CD4-positive, alpha-beta T cell treated with Interleukin-10 for 1 hour (primary cell): Measurements from ENCODE around the gene ZP1.
"Not testable (repeated sequence)": the region's sequence is repeated elsewhere in the genome, so short reads cannot be mapped to it uniquely, and the experiment has no call there.

Experiments used
- DNase-seq: peaks from one replicate; pipeline ENCODE4 v3.0.0-alpha.2; 2020

The ZP1 gene

DNA sequence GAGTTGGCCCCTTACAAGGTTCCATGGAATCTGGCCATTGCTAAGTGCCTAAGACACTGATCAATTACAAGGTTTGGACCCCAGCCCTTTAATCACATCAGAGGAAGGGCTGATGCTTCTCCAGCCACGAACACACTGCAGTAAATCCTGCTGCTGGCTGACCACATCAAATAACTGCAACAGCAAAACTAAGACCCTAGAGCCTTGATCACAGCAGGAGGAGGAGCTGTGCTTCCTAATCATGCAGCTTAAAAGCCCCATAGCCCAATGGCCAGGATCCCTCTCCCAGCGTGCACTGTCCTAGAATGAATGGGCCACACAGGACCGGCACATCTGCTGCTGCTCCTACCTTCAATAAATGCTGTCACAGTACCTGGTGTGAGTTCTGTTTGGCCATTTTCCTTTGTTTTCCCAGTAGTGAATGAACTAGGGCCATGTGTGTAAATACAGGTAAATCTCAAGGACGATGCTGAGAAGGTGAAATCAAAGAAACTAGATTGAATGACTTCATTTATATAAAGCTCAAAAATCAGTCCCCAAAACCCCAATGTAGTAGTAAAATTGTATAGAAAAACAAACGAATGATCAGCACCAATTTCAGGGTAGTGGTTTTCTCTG is 12.7 kb downstream of the ZP1 start:
- no peak for DNase-seq

GRCh38 chr11:60880643-60881282 is 13.4 kb downstream of the ZP1 start:
- no peak for DNase-seq

DNA sequence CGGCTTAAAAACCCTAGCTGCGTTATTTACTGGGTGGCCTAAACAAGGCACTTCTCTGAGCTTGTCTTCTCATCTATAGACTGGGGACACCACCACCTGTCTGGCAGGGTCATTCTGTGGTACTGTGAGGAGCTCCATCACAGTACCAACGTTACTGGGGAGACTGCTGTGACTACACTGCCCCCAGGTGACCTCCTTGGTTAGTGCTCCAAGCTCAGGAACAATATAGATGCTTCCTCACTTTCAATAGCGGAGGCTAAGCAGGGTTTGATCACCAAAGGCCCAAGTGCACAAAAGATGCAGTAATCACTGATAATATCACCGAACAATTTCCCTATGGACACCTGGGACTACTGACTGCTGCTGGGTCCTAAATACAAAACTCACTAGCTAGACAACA is 20.2 kb downstream of the ZP1 start:
- peak; percentile 46 for DNase-seq

DNA sequence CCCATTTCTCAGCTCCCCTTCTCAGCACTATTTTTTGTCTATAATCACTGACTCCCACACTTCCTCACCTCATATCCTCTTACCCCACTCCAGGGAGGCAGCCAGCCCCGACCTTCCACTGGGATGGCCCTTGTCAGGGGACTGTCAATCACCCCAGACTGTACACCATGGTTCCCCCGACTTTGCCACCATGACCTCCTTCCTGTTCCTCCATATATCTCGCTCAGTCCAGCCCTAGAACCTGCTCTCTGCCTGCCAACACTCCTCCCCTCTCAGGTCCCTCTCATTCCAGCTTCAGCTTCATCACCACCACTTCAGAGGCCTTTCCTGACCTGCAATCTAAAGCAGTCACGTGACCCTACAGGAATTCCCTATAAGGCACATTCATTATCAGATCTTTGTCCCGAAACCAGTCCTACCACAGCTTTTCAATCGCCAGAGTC is 22.5 kb downstream of the ZP1 start:
- DNase-seq = no peak

- DNase-seq = no peak
Observed at GRCh38 chr11:60890696-60891095, 23.4 kb downstream of the ZP1 start.

DNA sequence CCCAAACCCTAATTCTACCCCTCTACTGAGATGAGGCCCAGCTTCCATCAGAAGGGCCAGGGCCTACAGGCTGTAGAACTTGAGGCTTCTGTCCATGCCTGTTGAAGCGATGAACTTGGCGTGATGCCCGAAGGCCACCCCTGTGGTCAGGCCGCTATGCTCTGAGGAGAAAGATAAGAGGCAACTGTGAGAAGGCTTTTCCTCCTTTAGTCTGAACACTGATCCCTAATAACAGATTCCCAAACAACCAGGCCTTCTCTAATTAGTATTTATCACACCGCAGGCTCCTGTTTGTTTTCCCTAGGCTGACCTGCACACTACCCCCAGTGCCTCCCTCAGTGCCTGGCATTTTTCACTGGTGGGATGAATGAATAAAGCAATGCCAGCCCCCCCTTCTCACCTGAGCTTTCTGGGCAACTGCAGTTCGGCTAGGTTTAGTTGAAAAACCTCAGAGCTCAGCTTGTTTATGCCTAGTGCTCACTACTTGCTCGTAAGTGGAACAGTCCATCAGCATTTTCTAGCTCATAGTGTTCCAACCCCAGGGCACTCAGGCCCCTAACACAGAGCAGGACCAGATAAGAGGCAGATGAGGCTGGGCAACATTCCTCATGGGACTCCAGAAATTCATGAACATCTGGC is 23.9 kb downstream of the ZP1 start:
- DNase-seq = no peak

DNA sequence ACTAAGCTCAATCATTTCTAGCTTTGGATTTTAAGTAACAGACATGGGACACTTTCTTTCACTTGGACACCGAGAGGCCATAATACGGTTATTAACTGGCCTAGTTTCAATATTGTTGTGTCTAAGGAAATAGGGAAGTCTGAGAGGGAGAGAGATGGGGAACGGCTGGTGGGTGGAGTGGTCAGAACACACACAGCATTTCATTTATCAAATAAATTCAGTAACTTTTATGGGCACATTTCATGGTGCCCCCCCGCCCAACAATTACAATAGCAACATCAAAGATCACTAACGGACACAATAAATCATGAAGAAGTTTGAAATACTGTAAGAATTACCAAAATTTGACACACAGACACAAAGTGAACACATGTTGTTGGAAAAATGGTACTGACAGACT is 28.3 kb downstream of the ZP1 start:
- no peak for DNase-seq

DNA sequence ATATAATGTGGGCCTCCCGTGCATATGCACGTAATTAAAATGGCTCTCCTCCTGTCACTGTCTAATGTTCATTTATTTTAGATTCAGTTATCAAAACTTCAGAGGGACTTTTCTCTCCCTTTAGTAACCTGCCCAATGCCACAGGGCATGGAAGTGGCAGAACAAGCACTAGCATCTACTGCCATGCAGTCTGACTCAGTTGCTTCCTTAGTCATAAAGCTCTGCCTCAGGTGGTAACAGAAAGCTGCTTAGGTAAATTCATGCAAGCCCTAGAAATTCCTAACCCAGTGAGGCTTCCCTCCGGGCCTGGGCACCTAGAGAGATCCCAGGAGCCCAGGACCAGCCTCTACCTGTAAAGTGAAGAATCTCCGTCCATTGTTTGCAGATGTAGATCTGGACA is 30.2 kb downstream of the ZP1 start:
- no peak for DNase-seq

GRCh38 chr11:60899046-60899936 is 31.9 kb downstream of the ZP1 start:
- DNase-seq = peak; percentile 58

DNA sequence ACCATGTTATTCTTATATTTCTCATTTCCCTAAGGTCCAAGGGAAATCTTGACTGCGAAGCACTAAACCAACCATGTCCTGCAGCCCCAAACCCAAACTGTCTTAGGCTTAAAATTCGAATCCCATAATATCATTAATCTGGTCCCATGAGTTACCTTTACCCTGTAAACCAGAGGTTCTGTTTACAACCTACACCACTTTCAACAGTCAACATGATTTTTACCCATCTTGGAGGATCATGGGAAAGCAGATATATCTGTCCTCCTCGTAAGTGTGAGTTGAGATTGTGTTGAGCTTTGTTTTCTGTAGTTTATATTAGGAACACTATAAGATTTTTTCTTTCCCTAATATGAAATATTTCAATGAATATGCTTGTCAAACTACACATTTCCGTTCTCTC is 32.6 kb downstream of the ZP1 start:
- no peak for DNase-seq

DNA sequence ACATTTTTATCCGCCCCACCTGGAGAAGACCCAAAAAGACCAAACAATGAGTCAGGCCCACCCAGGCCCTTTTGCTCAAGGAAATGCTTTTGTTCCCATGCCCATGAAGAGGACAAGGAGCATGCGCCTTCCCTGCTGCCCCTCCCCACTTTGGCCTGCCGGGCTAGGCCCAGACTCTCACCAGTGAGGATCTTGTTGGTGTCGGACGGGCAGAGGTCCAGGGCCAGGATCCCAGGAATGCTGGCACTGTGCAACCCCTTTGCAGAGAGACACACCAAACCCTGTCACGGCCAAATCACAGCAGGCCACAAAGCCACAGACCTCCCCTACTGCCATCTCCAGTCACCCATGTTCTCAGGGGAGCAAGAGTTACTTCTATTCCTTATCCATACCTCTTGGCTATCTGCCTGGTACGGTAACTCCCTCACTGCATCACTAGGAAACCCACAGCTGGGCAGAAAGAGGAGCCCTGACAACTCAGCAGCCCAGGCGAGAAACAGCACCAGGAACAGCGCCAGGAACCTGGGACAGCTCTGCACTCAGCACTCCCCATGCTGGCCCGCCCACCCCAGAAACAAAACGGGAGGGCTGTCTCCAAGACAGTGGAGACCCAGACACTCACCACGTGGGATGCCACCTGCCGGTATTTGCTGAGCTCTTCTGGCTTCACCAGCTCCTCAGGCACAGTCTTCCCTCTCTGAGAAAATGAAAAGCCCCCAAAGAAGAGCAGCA is 33.5 kb downstream of the ZP1 start:
- DNase-seq = no peak

GRCh38 chr11:60902625-60903024 is 35.3 kb downstream of the ZP1 start:
- no peak for DNase-seq

DNA sequence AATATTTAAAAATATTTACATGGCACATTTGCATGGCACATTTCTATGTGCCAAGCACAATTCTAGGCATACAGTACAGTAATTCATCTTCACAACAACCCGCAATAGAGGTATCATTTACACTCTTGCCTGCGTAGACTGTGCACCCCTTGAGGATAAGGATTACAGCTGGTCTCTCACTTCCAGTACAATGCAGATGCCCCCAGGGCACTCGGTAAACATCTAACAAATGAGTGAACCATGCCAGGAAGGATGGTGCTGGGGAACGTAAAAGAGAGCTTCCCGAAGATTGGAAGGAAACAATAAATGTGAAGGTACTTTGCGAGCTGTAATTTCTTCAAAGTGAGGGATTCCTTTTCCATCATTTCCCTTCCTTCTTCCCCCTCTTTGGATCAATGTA is 37.7 kb downstream of the ZP1 start:
- no peak for DNase-seq

DNA sequence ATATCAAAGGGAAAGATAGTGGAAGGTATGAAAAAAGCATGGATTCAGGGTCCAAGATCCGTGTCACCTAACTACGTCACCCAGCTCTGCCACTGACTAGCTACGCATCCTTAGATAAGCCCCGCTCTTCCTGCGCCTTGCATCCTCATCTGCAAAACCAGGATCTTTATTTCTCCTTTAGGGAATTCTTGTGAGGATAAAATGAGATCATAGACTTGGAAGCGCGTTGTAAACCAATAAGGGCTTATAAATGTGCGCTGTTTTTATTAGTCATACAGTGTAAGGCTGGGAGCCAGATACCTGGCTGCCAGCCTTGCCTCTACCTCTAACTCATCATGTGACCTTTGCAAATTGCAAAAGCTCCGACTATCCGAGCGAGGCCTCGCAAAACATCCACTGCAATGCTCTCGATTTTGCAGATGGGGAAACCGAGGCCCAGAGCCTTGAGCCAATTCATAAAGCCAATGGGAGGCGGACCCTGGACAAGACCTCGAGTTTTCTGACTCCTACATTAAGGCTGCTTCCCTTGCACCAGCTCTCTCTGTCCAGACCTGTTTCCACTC is 38.3 kb downstream of the ZP1 start:
- DNase-seq = peak; percentile 19

DNA sequence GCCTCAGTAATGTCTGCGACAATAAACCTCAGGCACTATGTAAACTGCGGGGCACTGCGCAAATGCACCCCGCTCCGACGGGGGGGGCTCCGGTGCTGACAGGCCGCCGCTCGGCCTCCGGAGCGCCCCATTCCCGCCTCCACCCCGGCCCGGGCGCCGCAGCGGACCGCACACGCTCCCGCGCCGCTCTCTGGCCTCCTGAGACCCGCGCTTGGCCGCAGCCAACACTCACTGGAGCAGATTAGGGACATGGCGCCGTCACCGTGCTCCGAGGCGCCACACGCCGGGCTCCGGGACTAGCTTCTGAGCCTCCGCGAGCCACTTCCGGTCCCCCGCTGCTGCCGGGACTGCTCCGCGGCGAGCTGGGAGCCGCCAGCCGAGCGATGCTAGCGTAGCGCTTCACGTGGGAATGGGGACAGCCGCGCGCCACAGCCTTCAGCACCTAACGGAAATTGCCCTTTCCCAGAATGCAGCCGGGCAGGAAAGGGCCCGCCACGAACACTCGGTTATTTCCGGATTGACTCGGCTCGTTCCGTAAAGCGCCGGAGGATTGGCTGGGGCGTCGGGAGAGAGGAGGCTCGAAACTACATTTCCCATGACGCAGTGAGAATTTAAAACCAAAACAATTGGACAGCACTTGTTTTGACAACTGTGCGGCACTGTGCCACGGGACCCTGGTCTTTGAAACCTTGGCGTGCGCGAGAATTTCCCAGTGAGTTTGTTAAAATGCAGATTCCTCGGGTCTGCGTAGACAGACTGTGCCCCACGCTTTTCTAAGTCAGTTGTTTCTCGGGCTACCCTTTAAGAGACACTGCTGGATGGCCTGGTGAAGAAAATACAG is 39.0 kb downstream of the ZP1 start, which contains the start of gene PRPF19:
Gene PRPF19 (minus strand): TSS at position 454 of the 841 bp plus-strand sequence. CDS start 203 bp downstream, at position 251.
- peak; percentile 99 for DNase-seq

DNA sequence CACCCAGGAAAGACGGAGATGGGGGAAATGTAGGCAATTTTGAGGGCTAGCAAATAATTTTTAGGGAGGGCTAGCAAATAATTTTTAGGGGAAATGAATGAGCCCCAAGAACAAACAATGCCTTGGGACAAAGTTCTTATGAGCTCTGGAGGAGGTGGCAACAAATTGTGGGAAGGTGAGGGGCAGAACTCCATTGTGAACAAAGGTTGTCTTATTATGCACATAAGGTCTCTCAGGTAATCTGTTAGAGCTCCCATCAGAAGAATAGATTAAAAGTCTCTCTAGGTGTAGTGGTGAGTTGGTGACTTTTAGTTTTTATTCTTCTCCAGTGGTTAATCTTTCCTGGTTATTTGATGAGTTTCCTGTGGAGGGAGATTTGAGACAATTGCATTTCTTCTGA is 41.5 kb downstream of the ZP1 start:
- no peak for DNase-seq

GRCh38 chr11:60909680-60910280 is 42.4 kb downstream of the ZP1 start:
- not testable (repeated sequence) for DNase-seq

- DNase-seq = no peak
Observed at GRCh38 chr11:60910281-60910687, 42.9 kb downstream of the ZP1 start.

- DNase-seq = no peak
Observed at GRCh38 chr11:60910711-60911380, 43.5 kb downstream of the ZP1 start.

DNA sequence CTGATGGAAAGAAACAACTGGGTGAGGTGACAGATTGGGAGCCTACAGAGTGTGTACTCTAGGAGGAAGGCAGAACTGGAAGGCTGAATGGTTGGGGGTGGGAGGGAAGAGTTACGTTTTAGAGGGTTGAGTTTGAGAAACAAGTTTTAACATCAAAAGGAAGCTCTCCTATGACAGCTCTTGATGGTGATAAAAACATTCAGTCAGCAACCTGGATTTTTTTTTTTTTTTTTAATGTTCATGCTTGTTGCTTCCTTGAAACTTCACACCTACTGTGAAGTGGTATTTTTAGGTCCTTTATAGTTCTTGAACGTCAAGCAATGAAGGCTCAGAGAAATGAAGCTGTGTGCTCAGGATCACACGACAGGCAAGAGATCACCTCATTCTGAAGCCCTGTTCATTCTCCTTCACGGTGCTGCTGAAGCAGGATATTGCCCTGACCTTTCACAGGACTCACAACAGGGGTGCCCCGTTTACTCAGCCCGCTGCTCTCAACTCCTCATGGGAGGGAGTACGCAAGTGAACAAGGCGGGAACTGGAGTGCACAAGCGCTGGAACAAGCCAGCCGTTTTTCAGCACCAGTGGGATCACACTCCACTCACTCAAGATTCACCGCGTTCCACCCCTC is 45.0 kb downstream of the ZP1 start:
- DNase-seq = peak; percentile 55
